Motor neuron (in vitro differentiated cells): Measurements from ENCODE around the gene FHDC1. TPM values are rescaled to one million over a fixed set of nuclear protein-coding genes. Genes with fewer than 3 reads are reported as not detected.
A peak's percentile ranks its signal among the peaks of the same experiment; 100 is the strongest.

Experiments
- ATAC-seq, 8 experiments: fragments of 200-7000 bp; cut with Tn5 transposase; replicated peaks in 6 of 8; 2 replicates each; pipeline ENCODE4 v1.8.0; 2021; ENCODE audit warnings: mild to moderate bottlenecking in 8 of 8, moderate library complexity in 8 of 8
- H3K27ac ChIP-seq, 2 donors: fragments of 250-450 bp; sonication (Bioruptor Pico); 2 replicates each; pipeline ENCODE4 v1.9.0; 2021; ENCODE audit warnings: antibody characterized with exemption in 2 of 2, mild to moderate bottlenecking in 2 of 2, moderate library complexity in 1 of 2
- H3K4me1 ChIP-seq, 2 donors: fragments of 250-450 bp; sonication (Bioruptor Pico); replicated peaks in 1 of 2; 2 replicates each; pipeline ENCODE4 v1.6.1; 2021; ENCODE audit warnings: antibody characterized with exemption in 2 of 2, mild to moderate bottlenecking in 2 of 2, moderate library complexity in 1 of 2
- H3K4me3 ChIP-seq, 5 donors: fragments of 250-450 bp; sonication (Bioruptor Pico); 2 replicates each; pipeline ENCODE4 v1.9.0; 2021; ENCODE audit warnings: antibody characterized with exemption in 5 of 5, mild to moderate bottlenecking in 5 of 5, moderate library complexity in 4 of 5
- WGBS, 10 experiments: fragments of 450-650 bp; shearing (Covaris generic); methylation state at CpG; one replicate each; pipeline ENCODE4 v1.0.0; 2022; 5-methylcytosine and 5-hydroxymethylcytosine counted together
- in situ Hi-C, 9 experiments: fragments of 400-800 bp; cut with MboI; loops; one replicate each; pipeline ENCODE4 v1.15.0; 2021; ENCODE audit warnings: low sequenced_read_pairs in 9 of 9, low pct_unique_long_range_greater_than_20kb in 2 of 9; ENCODE audit not compliant: unreplicated experiment in 9 of 9
- total RNA-seq, 8 experiments: library from RNA; unstranded; fragments of 300-600 nt; gene quantifications; 2 replicates each; pipeline versions ENCODE4 v1.2.3 to v1.2.4, GENCODE V29; 2022

Gene FHDC1
- total RNA-seq, 8 experiments from 2014 or later: 1.9 to 14.6 (median 8.5) TPM

- H3K4me3 ChIP-seq: no peak overlapping the region
- in situ Hi-C loops: no loop called here
- peak in 3 of 8 experiments; percentile 35 to 65 (median 64) for ATAC-seq
- no peak overlapping the region for H3K27ac ChIP-seq
- peaks cover 9 to 11% of the 10 kb centered on the region in 2 donors for H3K4me1 ChIP-seq
Observed at GRCh38 chr4:153014460-153014859, 78.3 kb downstream of the FHDC1 start.

- Histone ChIP-seq H3K4me3 (no peak overlapping the region), H3K27ac (no peak overlapping the region), H3K4me1 (peaks cover 9 to 11% of the 10 kb centered on the region in 2 donors)
- 14 to 100% (median 88%) methylated on average over 1 to 4 of the region's 4 CpGs; no CpG with 5 or more reads in 5 of the 10 experiments for WGBS, 10 experiments
- in situ Hi-C loops: no loop called here
- no peak for ATAC-seq
Observed at GRCh38 chr4:153016592-153016991, 80.5 kb downstream of the FHDC1 start.

- WGBS, 10 experiments: 62 to 100% (median 89%) methylated on average over 1 to 4 of the region's 4 CpGs; no CpG with 5 or more reads in 4 of the 10 experiments
Observed at GRCh38 chr4:153018031-153018430, 81.9 kb downstream of the FHDC1 start.

GRCh38 chr4:153018684-153019083, 82.6 kb downstream of the FHDC1 start:
- peak in 3 of 8 experiments; percentile 48 to 67 (median 50) for ATAC-seq
- Histone ChIP-seq H3K4me3 (no peak overlapping the region), H3K4me1 (peaks cover 9 to 11% of the 10 kb centered on the region in 2 donors), H3K27ac (peak overlapping the region in 1 of 2 donors; percentile 53)
- WGBS, 10 experiments: 64 to 100% (median 73%) methylated on average over 1 of the region's 1 CpG; no CpG with 5 or more reads in 6 of the 10 experiments
- in situ Hi-C loops: no loop called here

More at GRCh38 chr4:153018031-153018430, 81.9 kb downstream of the FHDC1 start:
- Histone ChIP-seq H3K4me1 (peaks cover 9 to 11% of the 10 kb centered on the region in 2 donors), H3K27ac (peak overlapping the region in 1 of 2 donors; percentile 53), H3K4me3 (no peak overlapping the region)
- no peak for ATAC-seq
- in situ Hi-C loops: no loop called here

DNA sequence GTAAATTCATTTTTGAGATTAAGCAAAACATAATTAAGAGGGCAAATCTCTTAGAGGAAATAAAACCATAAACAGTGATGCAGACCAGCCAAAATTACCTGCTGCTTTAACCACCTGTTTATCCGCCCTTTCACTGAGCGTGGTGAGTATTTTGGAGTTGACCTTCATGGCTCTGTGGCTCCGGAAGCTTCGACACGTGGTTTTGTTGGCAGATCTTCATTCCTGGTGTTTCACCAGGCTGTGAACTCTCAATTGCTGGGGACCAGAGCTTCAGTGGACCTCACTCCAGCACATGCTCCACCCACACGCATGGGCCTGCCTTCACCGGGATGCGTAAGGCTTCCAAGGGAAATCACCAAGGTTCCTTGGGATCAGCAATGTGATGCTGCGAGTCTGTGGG, 83.8 kb downstream of the FHDC1 start:
- in situ Hi-C loops: no loop called here
- WGBS, 10 experiments: 20 to 100% (median 93%) methylated on average over 1 to 6 of the region's 9 CpGs; no CpG with 5 or more reads in 2 of the 10 experiments

GRCh38 chr4:153020457-153020856, 84.3 kb downstream of the FHDC1 start:
- H3K4me3 ChIP-seq: no peak overlapping the region
- no peak overlapping the region for H3K27ac ChIP-seq
- ATAC-seq: no peak
- in situ Hi-C loops: no loop called here
- H3K4me1 ChIP-seq: peaks cover 7 to 11% of the 10 kb centered on the region in 2 donors
- WGBS, 10 experiments: 60 to 100% (median 68%) methylated on average over 1 to 5 of the region's 7 CpGs; no CpG with 5 or more reads in 5 of the 10 experiments

More for the DNA sequence above, 83.8 kb downstream of the FHDC1 start:
- ATAC-seq: no peak
- H3K4me1 ChIP-seq: peaks cover 9 to 11% of the 10 kb centered on the region in 2 donors
- H3K4me3 ChIP-seq: no peak overlapping the region
- H3K27ac ChIP-seq: no peak overlapping the region

DNA sequence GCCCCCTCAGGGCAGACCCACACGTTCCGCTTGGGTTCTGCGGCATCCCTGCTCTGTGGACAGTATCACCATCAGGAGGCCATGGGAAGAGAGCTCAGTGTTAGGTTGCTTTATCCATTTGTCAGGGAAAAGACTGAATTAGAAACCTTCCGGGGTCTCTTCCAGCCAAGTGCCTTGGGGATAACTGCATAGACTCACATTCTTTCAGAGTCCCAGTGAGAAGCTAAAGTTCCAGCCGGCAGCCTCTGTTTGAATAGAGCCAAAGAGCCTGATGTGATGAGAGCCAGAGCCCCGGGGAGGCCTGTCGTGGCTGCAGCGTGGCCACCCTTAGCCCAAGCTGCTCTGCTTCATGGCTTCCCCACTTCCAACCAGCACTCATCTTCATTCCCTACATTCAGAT, 85.2 kb downstream of the FHDC1 start:
- Histone ChIP-seq H3K4me1 (peaks cover 7 to 11% of the 10 kb centered on the region in 2 donors), H3K4me3 (no peak overlapping the region), H3K27ac (no peak overlapping the region)
- in situ Hi-C loops: no loop called here
- no peak for ATAC-seq
- 60 to 96% (median 84%) methylated on average over 1 to 4 of the region's 8 CpGs; no CpG with 5 or more reads in 6 of the 10 experiments for WGBS, 10 experiments

GRCh38 chr4:153022241-153022715, 86.2 kb downstream of the FHDC1 start:
- in situ Hi-C loops: no loop called here
- peak in 1 of 8 experiments; percentile 64 for ATAC-seq
- 50 to 100% (median 82%) methylated on average over 1 to 6 of the region's 12 CpGs; no CpG with 5 or more reads in 4 of the 10 experiments for WGBS, 10 experiments
- no peak overlapping the region for H3K4me3 ChIP-seq
- peaks cover 7 to 11% of the 10 kb centered on the region in 2 donors for H3K4me1 ChIP-seq
- no peak overlapping the region for H3K27ac ChIP-seq

- in situ Hi-C loops: no loop called here
- WGBS, 10 experiments: 40 to 51% methylated on average over 2 to 3 of the region's 3 CpGs; no CpG with 5 or more reads in 8 of the 10 experiments
- H3K4me3 ChIP-seq: no peak overlapping the region
- H3K4me1 ChIP-seq: peaks cover 7 to 11% of the 10 kb centered on the region in 2 donors
- no peak overlapping the region for H3K27ac ChIP-seq
- no peak for ATAC-seq
Observed at GRCh38 chr4:153023139-153023538, 87.0 kb downstream of the FHDC1 start.

DNA sequence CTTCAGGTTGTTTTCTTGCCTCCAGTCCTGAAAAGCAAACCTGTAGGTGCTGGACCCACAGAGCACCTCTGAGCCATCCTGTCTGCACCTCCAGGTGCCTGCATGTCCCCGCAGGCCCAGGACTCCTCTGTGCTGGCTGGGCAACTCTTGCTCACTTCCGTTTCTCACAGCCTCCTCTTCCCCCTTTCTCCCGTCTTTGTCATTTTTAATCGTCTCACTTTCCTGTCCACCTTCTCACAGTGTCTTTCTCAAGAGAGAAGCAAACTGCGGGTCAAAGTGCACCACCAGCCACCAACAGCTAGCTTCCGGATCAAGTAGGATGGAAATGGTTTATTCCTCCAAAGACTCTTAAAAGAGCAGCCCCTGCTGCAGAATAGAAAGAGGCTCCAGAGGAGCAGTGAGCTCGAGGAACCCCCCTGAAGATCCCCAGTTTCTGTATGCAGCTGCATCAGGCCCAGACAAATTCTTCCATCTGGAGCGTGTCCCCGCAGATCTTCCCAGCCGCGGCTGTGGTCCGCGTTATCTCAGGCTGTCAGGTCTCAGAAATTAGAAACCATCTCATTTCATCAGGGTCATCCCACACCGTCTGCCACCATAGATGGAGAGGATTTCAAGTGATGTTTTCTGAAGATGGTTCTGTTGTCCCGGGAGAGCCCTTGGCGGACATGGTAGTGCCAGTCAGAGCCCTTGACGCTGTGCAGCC, 87.7 kb downstream of the FHDC1 start:
- 0 to 96% (median 62%) methylated on average over 1 to 9 of the region's 17 CpGs; no CpG with 5 or more reads in 2 of the 10 experiments for WGBS, 10 experiments
- in situ Hi-C loops: no loop called here
- peaks cover 3 to 6% of the 10 kb centered on the region in 2 donors for H3K4me1 ChIP-seq

GRCh38 chr4:153024466-153024865, 88.3 kb downstream of the FHDC1 start:
- in situ Hi-C loops: no loop called here
- H3K27ac ChIP-seq: no peak overlapping the region
- 49 to 100% (median 98%) methylated on average over 1 to 6 of the region's 6 CpGs; no CpG with 5 or more reads in 1 of the 10 experiments for WGBS, 10 experiments
- no peak overlapping the region for H3K4me3 ChIP-seq
- H3K4me1 ChIP-seq: no peaks in the 10 kb centered on the region
- ATAC-seq: no peak

More for the DNA sequence above, 87.7 kb downstream of the FHDC1 start:
- H3K27ac ChIP-seq: no peak overlapping the region
- no peak for ATAC-seq
- H3K4me3 ChIP-seq: no peak overlapping the region

GRCh38 chr4:153025406-153025805, 89.3 kb downstream of the FHDC1 start:
- 60 to 100% methylated on average over 1 of the region's 1 CpG; no CpG with 5 or more reads in 8 of the 10 experiments for WGBS, 10 experiments
- in situ Hi-C loops: no loop called here
- peak in 2 of 8 experiments; percentile 48 to 57 for ATAC-seq
- Histone ChIP-seq H3K27ac (no peak overlapping the region), H3K4me3 (no peak overlapping the region), H3K4me1 (no peaks in the 10 kb centered on the region)

- Histone ChIP-seq H3K27ac (no peak overlapping the region), H3K4me3 (no peak overlapping the region), H3K4me1 (no peaks in the 10 kb centered on the region)
- no peak for ATAC-seq
- WGBS, 10 experiments: 30 to 100% (median 79%) methylated on average over 1 to 7 of the region's 10 CpGs; no CpG with 5 or more reads in 2 of the 10 experiments
- in situ Hi-C loops: no loop called here
Observed at GRCh38 chr4:153026591-153027346, 90.6 kb downstream of the FHDC1 start.
